Skeletal muscle tissue (tissue), 4 donors: Measurements from ENCODE around the gene GPR37L1. TPM values are rescaled to one million over a fixed set of nuclear protein-coding genes. Genes with fewer than 3 reads are reported as not detected.

Experiments used
- H3K27ac ChIP-seq: one replicate; pipeline ENCODE4 v1.7.0; 2013; ENCODE audit warnings: mild to moderate bottlenecking, low read depth, low read length, inconsistent platforms
- H3K27me3 ChIP-seq, 3 donors: one replicate each; pipeline ENCODE4 v1.7.0; 2013; ENCODE audit warnings: low read length in 3 of 3; ENCODE audit not compliant: control insufficient read depth in 3 of 3, insufficient read depth in 3 of 3
- H3K36me3 ChIP-seq, 3 donors: one replicate each; pipeline ENCODE4 v1.7.0; 2013; ENCODE audit warnings: low read length in 3 of 3; ENCODE audit not compliant: control insufficient read depth in 3 of 3, insufficient read depth in 3 of 3
- H3K4me1 ChIP-seq, 3 donors: one replicate each; pipeline ENCODE4 v1.7.0; 2013; ENCODE audit warnings: low read length in 3 of 3, mild to moderate bottlenecking in 3 of 3; ENCODE audit not compliant: control insufficient read depth in 3 of 3, insufficient read depth in 3 of 3
- H3K4me3 ChIP-seq, 3 donors: one replicate each; pipeline ENCODE4 v1.7.0; 2013; ENCODE audit warnings: low read length in 3 of 3
- H3K9ac ChIP-seq, 3 donors: one replicate each; pipeline ENCODE4 v1.7.0; 2013; ENCODE audit warnings: low read length in 3 of 3, mild to moderate bottlenecking in 3 of 3, moderate library complexity in 2 of 3, low read depth in 1 of 3
- H3K9me3 ChIP-seq, 3 donors: one replicate each; pipeline ENCODE4 v1.7.0; 2013; ENCODE audit warnings: low read length in 3 of 3; ENCODE audit not compliant: control insufficient read depth in 3 of 3
- total RNA-seq: library from RNA; depleted of rRNA; stranded (reverse); fragments of >200 nt; gene quantifications from one replicate; pipeline ENCODE4 v1.2.3, GENCODE V29; 2014
- donor health status: Osteomylitis.

GPR37L1 gene
- total RNA-seq, 1 donor from 2014 or later = under 0.01 TPM

DNA sequence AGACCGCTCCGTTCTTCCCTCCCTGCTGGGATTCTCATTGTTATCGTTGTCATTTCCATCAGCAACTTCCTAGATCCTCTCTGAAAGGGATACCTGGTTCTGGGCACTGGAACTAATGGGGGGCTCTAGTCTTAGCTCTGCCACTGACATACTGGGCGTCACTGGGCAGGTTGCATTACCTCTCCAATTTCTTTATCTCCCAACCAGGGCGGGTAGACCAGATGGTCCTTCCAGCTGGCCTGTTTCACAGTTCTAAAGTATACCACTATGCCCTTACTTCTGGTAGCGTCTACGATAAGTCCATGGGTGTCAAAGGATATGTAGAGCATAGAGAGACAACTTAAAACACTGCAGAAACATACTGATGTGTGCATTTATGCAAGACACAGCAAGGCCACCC lies 1.4 kb downstream of the GPR37L1 start:
- no peaks in the 10 kb centered on the region for H3K4me1 ChIP-seq
- no peaks in the 10 kb centered on the region for H3K9me3 ChIP-seq
- no peak overlapping the region for H3K27ac ChIP-seq
- H3K4me3 ChIP-seq = no peak overlapping the region
- peaks cover 0 to 7% (median 3%) of the 10 kb centered on the region in 3 donors for H3K27me3 ChIP-seq
- no peak overlapping the region for H3K9ac ChIP-seq
- H3K36me3 ChIP-seq = no peaks in the 10 kb centered on the region

DNA sequence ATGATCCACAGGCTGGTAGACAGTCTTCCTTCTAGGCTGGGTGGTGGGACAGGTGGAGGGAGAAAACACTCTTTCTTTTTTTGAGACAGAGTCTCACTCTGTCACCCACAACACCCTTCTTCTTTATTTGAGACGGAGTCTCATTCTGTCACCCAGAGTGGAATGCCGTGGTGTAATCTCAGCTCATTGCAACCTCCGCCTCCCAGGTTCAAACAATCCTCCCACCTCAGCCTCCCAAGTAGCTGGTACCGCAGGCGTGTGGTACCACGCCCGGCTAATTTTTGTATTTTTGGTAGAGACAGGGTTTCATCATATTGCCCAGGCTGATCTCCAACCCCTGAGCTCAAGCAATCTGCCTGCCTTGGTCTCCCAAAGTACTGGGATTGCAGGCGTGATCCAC lies 2.9 kb downstream of the GPR37L1 start:
- peaks cover 0 to 6% (median 5%) of the 10 kb centered on the region in 3 donors for H3K4me1 ChIP-seq
- no peak overlapping the region for H3K4me3 ChIP-seq
- H3K36me3 ChIP-seq = no peaks in the 10 kb centered on the region
- peaks cover 0 to 11% (median 3%) of the 10 kb centered on the region in 3 donors for H3K27me3 ChIP-seq
- no peak overlapping the region for H3K27ac ChIP-seq
- no peaks in the 10 kb centered on the region for H3K9me3 ChIP-seq
- no peak overlapping the region for H3K9ac ChIP-seq

DNA sequence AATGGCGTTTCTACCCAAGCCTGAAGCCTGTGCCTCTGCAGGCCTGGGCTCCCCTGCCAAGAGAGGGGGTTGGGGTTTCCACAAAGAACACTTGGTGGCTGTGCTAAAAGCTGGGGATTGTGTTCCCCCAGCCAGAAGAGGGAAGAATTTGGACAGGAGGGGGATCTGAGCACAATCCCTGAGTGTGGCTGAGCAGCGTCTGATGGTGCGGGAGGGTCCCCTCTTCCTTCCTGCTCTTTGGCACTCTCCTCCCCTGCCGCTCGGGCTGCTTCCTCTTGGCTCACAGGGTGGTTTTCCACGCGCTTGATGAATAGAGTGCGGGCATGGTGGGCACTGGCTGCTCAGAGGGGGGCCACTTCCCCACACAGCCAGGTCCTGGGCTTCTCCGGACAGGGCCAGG lies 3.7 kb downstream of the GPR37L1 start:
- Histone ChIP-seq H3K36me3 (no peaks in the 10 kb centered on the region), H3K4me1 (peaks cover 0 to 9% (median 7%) of the 10 kb centered on the region in 3 donors), H3K4me3 (no peak overlapping the region), H3K27ac (no peak overlapping the region), H3K9ac (no peak overlapping the region), H3K9me3 (no peaks in the 10 kb centered on the region), H3K27me3 (peaks cover 0 to 10% (median 3%) of the 10 kb centered on the region in 3 donors)

DNA sequence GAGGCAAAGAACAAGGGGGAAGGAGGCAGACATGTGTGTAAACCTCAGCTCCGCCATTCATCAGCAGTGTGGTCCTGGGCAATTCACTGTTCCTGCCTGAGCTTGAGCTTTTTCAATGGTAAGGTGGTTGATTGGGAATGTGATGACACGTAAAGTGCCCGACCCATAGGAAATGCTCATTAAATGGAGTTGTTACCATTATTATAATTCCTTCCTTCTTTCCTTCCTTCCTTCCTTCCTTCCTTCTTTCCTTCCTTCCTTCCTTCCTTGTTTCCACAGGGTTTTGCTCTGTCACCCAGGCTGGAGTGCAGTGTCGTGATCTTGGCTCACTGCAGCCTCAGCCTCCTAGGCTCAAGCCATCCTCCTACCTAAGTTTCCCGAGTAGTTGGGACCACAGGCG lies 4.3 kb downstream of the GPR37L1 start:
- peaks cover 0 to 10% (median 3%) of the 10 kb centered on the region in 3 donors for H3K27me3 ChIP-seq
- H3K4me1 ChIP-seq = peaks cover 4 to 13% (median 12%) of the 10 kb centered on the region in 3 donors
- no peak overlapping the region for H3K27ac ChIP-seq
- no peak overlapping the region for H3K9ac ChIP-seq
- no peaks in the 10 kb centered on the region for H3K9me3 ChIP-seq
- H3K36me3 ChIP-seq = no peaks in the 10 kb centered on the region
- no peak overlapping the region for H3K4me3 ChIP-seq

DNA sequence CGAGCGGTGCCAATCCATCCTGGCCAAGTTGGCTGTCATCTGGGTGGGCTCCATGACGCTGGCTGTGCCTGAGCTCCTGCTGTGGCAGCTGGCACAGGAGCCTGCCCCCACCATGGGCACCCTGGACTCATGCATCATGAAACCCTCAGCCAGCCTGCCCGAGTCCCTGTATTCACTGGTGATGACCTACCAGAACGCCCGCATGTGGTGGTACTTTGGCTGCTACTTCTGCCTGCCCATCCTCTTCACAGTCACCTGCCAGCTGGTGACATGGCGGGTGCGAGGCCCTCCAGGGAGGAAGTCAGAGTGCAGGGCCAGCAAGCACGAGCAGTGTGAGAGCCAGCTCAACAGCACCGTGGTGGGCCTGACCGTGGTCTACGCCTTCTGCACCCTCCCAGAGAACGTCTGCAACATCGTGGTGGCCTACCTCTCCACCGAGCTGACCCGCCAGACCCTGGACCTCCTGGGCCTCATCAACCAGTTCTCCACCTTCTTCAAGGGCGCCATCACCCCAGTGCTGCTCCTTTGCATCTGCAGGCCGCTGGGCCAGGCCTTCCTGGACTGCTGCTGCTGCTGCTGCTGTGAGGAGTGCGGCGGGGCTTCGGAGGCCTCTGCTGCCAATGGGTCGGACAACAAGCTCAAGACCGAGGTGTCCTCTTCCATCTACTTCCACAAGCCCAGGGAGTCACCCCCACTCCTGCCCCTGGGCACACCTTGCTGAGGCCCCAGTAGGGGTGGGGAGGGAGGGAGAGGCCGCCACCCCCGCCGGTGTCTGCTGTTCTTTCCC lies 5.3 kb downstream of the GPR37L1 start:
- H3K9ac ChIP-seq = no peak overlapping the region
- no peak overlapping the region for H3K4me3 ChIP-seq
- peaks cover 0 to 10% (median 2%) of the 10 kb centered on the region in 3 donors for H3K27me3 ChIP-seq
- H3K4me1 ChIP-seq = peaks cover 14 to 23% (median 21%) of the 10 kb centered on the region in 3 donors
- H3K36me3 ChIP-seq = peaks cover 1 to 4% (median 4%) of the 10 kb centered on the region in 3 donors
- no peak overlapping the region for H3K27ac ChIP-seq
- H3K9me3 ChIP-seq = no peaks in the 10 kb centered on the region

DNA sequence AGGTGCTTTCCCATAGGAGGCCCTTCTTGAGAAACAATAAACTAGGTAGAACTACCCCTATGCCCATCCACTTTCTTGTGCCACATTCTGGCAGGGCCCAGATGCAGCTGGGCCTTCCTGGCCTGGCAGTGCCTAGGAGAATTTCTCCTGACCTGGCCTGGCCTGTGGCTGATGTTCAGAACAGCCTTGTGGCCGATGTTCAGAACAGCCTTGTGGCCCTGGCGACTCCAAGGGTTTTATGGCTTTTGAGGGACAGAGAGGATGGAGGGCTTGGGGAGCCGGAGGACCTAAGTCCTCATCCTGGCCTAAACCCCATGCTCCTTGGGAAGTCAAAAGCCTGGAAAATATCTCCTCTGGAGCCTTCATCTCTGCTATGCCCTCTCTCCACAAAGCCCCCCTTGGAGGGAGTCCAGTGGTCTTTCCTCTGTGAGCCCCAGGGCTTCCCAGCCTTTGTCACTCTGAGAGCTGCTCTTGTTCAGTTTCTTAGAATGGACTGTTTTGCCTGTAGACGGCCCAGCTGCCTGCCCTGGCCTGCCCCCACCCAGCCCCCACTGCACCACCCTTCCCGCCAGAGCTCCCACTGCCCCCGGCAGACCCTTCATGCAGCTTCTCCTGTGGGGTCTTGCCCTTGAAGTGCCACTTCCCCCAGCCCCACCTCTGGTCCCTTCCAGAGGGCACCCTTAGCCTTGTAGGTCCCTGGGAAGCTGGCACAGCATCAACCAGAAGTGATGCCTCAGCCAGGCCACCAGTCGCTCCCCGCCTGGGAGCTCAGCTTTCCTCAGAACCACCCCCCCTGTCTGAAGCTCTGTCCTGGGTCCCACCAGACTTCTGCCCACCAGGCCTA lies 7.0 kb downstream of the GPR37L1 start:
- Histone ChIP-seq H3K27ac (no peak overlapping the region), H3K4me3 (no peak overlapping the region), H3K9me3 (no peaks in the 10 kb centered on the region), H3K4me1 (peaks cover 15 to 26% (median 23%) of the 10 kb centered on the region in 3 donors), H3K9ac (no peak overlapping the region), H3K36me3 (peaks cover 11 to 14% (median 12%) of the 10 kb centered on the region in 3 donors), H3K27me3 (peaks cover 0 to 10% (median 0%) of the 10 kb centered on the region in 3 donors)

DNA sequence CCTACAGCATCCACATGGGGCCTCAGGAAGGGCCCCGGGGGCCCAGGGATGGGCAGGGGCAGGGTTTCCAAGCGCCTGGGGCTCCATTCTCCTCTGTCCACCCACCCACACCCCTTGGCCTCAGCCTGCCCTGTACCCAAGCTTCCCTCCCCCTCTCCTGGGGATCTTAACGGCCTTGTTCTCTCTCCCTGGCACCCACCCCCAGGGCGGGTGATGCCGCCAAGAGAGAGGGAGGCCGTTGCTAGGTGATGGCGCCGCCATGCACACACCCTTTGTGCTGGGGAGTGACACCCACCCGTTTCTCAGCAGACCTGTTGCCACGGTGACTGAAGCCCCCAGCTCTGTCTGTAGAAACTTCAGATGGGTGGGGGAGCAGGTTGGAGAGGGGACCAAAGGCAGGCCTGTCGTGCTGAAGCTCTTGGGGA lies 7.6 kb downstream of the GPR37L1 start:
- Histone ChIP-seq H3K4me1 (peaks cover 15 to 31% (median 26%) of the 10 kb centered on the region in 3 donors), H3K27me3 (peaks cover 0 to 10% (median 0%) of the 10 kb centered on the region in 3 donors), H3K9me3 (no peaks in the 10 kb centered on the region), H3K4me3 (no peak overlapping the region), H3K27ac (no peak overlapping the region), H3K9ac (no peak overlapping the region), H3K36me3 (peaks cover 13 to 18% (median 16%) of the 10 kb centered on the region in 3 donors)

DNA sequence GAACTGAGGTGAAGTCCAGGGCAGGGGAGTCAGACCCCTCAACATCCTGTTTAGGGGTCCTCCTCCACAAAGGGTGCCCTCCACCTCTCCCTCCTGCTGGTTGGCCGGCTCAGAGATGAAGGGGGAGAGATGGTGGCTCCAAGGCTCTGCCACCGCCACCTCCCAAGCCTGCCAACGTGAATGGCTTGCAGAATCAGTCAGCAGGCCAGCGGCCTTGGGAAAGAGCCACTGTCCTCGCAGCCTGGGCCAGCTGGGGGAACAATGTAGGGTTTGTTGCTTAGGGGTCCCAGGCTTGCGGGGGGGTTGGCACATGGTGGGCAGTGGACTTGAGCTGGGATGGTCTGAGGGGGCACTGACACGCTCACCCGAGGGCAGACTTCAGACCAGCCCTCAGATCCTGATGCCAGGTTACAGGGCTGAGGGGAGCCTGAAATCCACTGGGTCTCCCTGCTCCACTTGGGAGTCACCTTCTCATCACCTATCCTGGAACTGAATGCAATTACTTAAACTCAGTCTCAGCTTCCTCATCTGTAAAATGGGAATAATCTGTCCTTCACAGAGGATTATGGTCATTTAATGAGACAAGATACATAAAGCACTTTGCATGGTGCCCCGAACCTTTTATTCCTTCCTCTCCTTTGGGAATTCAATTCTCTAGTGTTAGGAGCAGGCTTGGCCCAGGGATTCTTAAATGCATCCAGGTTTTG lies 8.3 kb downstream of the GPR37L1 start:
- H3K27me3 ChIP-seq = peaks cover 0 to 10% (median 0%) of the 10 kb centered on the region in 3 donors
- H3K9me3 ChIP-seq = no peaks in the 10 kb centered on the region
- peaks cover 15 to 37% (median 26%) of the 10 kb centered on the region in 3 donors for H3K4me1 ChIP-seq
- no peak overlapping the region for H3K9ac ChIP-seq
- H3K36me3 ChIP-seq = peaks cover 19 to 23% (median 22%) of the 10 kb centered on the region in 3 donors
- H3K27ac ChIP-seq = no peak overlapping the region
- H3K4me3 ChIP-seq = no peak overlapping the region

DNA sequence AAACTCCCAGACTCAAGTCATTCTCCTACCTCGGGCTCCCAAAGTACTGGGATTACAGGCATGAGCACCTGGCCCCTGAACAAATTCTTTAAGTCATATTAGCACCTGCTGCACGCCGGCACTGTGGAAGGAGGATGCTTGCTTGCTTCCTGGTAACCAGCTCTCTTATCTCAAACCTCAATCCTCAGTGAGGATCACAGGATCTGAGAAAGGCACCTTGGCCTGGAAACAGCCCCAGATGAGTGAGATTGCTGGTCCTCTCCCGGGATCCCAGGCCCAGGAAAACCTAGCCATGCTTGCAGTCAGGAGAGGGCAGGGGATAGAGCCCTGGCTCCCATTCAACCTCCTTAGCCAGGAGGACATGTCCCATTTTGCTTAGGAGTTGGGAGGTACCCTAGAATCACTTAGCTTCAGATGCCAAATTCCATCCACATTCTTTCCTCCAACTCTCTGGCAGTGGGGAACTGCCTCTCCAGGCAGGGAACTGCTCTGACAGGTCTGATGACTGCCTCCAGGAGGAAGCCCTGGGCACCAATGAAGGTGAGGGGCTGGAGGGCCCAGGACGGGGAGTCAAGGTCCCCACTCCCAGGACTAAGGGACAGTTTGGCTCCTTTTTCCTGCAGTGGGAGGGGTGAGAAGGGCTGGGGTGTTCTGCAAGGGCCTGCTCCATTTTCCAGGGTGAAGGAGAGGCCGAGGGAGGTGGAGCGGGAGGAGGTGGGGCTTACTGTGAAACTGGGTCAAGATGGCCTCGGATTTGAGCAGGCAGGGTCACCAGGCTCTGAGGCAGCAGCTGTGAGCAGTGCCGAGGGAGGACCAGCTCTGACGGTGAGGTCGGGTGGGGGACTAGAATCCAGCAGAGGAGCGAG lies 9.5 kb downstream of the GPR37L1 start:
- H3K4me3 ChIP-seq = peak overlapping the region in 2 of 3 donors; percentile 13 to 56
- peaks cover 22 to 24% (median 23%) of the 10 kb centered on the region in 3 donors for H3K36me3 ChIP-seq
- no peaks in the 10 kb centered on the region for H3K9me3 ChIP-seq
- H3K4me1 ChIP-seq = peaks cover 15 to 37% (median 26%) of the 10 kb centered on the region in 3 donors
- peaks cover 0 to 10% (median 0%) of the 10 kb centered on the region in 3 donors for H3K27me3 ChIP-seq
- peak overlapping the region; percentile 65 to 74 (median 70) for H3K9ac ChIP-seq
- peak overlapping the region; percentile 80 for H3K27ac ChIP-seq
